AG04449 (cell line): ENCODE measurements around the gene XPO4.

Source experiments
- CTCF ChIA-PET: fragments of 350-600 bp; formaldehyde crosslinking; extraction: SDS; loops from one replicate; lab custom pipeline; 2021; ENCODE audit warnings: antibody characterized with exemption; lab: Yijun Ruan, JAX
- POLR2A ChIA-PET: fragments of 400-600, 350-600 bp; formaldehyde crosslinking; extraction: SDS; loops from one replicate; lab custom pipeline; 2020; ENCODE audit warnings: antibody characterized with exemption, inconsistent platforms; lab: Yijun Ruan, JAX
- DNase-seq: peaks from one replicate; pipeline ENCODE4 v3.0.0-alpha.2; 2010; ENCODE audit warnings: low read depth, low spot score
- H3K4me3 ChIP-seq: 2 replicates; pipeline ENCODE4 v1.5.1; 2011; ENCODE audit warnings: low read depth, mild to moderate bottlenecking, control low read depth, low read length
- TF ChIP-seq, protein P1 (sequence below): IDR thresholded peaks from one replicate; pipeline ENCODE4 v1.5.1; 2011; ENCODE audit warnings: mild to moderate bottlenecking, moderate library complexity, low read length, control low read depth, inconsistent platforms; ENCODE audit not compliant: insufficient read depth; ENCODE audit errors: missing control alignments

Gene XPO4

DNA sequence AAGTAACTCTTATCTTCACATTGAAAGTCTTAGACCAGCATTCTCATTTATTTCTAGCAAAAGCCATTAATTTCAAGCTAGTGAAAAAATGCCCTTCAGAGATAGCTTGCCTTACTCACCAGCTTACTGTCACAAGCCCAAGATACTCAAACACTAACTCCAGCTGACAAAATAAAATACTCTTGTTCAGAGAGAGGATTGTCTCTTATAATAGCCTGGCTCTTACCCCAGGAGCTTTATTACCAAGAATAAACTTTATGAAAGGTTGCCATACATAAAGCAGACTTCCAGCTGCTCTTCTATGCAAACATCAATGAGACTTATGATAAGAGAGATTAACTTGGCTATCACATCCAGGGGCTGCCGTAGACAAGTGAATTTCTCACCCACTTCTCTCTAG, 53.6 kb downstream of the XPO4 start:
- TF ChIP-seq, protein P1, sequence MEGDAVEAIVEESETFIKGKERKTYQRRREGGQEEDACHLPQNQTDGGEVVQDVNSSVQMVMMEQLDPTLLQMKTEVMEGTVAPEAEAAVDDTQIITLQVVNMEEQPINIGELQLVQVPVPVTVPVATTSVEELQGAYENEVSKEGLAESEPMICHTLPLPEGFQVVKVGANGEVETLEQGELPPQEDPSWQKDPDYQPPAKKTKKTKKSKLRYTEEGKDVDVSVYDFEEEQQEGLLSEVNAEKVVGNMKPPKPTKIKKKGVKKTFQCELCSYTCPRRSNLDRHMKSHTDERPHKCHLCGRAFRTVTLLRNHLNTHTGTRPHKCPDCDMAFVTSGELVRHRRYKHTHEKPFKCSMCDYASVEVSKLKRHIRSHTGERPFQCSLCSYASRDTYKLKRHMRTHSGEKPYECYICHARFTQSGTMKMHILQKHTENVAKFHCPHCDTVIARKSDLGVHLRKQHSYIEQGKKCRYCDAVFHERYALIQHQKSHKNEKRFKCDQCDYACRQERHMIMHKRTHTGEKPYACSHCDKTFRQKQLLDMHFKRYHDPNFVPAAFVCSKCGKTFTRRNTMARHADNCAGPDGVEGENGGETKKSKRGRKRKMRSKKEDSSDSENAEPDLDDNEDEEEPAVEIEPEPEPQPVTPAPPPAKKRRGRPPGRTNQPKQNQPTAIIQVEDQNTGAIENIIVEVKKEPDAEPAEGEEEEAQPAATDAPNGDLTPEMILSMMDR, result no peak
- H3K4me3 ChIP-seq, result no peak overlapping the region
- POLR2A ChIA-PET, result no interaction called here
- no peak for DNase-seq
- CTCF ChIA-PET, result interaction anchor here (0.9 to 4.7 kb wide), 4 partner anchors 17 to 353 kb away, joined by 3 to 18 read pairs (median 6); no protein-coding TSS in a partner anchor

DNA sequence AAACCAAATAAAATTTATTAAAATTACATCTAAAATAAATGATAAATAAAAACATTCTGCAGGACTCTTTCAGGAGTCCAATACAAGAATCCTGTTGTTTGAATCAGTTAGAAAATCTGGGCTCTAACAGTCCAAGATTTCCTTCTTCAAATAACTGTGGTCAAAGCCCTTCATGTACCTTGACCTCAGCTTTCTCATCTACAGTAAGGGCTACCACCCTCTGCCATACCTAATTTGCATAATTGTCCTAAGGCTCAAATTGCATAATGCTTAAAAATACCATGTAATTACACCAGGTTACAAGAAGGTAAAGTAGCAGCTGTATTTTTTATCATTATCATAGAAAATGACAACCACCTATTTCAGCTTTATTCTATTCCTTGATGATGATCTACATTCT, 54.3 kb downstream of the XPO4 start:
- H3K4me3 ChIP-seq, result no peak overlapping the region
- ChIA-PET POLR2A (no interaction called here), CTCF (interaction anchor here (0.8 to 4.1 kb wide), 6 partner anchors 13 to 353 kb away, joined by 3 to 24 read pairs (median 4); no protein-coding TSS in a partner anchor)
- DNase-seq, result no peak
- TF ChIP-seq, protein P1, result no peak

DNA sequence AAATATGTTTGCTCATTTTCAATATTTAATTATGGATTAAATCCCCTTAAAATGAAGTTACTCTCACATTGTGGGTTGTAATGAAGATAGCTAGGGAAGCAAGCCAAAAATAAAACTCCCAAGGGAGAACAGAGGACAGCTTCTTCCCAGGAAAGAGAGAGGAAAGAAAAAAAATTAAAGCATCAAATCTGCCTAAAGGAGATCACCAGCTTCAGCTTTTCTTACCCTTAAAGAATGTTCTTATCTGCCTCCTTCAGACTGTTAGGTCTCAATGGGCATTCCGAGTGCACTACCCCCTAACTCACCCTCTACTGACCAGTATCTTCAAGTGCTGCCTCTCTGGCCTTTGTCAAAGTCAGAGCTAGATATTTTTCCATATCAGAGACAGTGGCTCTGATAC, 55.2 kb downstream of the XPO4 start:
- DNase-seq, result no peak
- TF ChIP-seq, protein P1, result no peak
- no peak overlapping the region for H3K4me3 ChIP-seq
- ChIA-PET POLR2A (no interaction called here), CTCF (interaction anchor here (0.8 to 4.1 kb wide), 4 partner anchors 15 to 352 kb away, joined by 3 to 24 read pairs (median 5); no protein-coding TSS in a partner anchor)

DNA sequence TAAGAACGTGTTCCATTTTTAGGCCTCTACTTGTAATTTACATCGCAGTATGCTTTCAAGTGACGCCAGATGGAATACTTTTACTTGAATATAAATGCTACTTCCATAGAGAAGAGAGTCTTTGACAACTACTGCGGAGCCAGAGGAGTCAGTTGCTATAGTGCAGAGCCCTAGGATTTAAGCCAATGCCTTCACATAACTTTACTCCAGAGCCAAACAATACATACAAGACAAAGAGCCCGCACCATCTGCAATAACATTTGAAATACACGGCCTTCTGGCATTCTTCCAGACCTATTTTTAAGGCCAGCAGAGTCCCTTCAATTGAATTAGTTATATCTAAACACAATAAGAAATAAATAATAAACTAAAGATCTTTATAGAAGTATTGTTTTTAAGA, 59.4 kb downstream of the XPO4 start:
- no peak for DNase-seq
- ChIA-PET CTCF (interaction anchor here (1.4 kb wide), 1 partner anchor 14 kb away, joined by 6 read pairs; no protein-coding TSS in a partner anchor), POLR2A (no interaction called here)
- TF ChIP-seq, protein P1, result no peak
- H3K4me3 ChIP-seq, result no peak overlapping the region

DNA sequence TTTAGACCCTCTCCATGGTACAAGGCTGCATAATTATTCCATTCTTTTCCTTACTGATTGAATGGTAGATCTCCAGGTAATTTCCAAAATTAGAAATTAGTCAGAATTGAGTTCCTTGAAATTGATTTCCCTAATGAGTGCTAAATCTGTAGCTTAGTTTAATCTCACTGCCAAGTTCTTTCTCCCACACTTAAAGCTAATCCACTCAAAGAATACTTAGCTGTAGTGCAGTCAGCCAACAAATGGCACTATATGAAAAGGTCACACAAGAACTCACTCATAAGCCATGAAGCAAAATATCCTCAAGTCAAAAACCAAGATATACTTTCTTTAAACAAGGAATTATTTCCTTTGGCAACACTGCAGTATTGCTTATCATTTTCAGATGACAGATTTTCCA, 62.0 kb downstream of the XPO4 start:
- TF ChIP-seq, protein P1, result no peak
- POLR2A ChIA-PET, result no interaction called here
- no peak for DNase-seq
- H3K4me3 ChIP-seq, result no peak overlapping the region
- CTCF ChIA-PET, result interaction anchor here (1.0 to 2.3 kb wide), 5 partner anchors 8 to 345 kb away, joined by 3 to 29 read pairs (median 3); no protein-coding TSS in a partner anchor

DNA sequence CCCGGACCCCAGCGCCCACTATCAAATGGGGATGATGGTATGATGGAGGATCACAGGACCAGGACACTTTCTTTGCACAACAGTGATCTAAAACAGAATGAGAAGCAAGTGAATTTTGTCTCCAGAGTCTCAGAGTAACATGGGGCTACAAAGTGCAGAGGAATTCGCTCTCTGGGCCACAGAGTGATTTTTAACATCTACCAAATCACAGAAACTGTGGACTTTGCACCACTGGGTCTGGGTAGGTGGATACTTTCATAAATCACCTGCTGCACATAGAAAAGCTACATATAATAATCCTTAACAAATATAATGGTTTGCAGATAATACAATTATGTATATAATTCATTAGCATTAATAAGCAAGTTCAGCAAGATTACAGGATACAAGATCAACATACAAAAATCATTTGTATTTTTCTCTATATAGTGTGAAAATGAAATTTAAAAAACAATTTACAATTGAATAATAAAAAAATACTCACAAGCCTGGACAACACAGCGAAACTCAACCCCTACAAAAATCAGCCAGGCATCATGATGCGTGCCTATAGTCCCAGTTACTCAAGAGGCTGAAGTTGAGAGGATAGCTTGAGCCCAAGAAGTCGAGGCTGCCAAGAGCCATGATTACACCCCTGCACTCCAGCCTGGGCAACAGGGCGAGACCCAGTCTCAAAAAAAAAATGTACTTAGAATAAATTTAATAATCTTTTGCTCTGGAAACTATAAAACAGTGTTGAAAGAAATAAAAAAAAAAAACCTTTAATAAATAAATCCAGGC, 68.5 kb downstream of the XPO4 start:
- ChIA-PET CTCF (interaction anchor here (0.7 to 2.9 kb wide), 3 partner anchors 16 to 348 kb away, joined by 3 to 9 read pairs (median 7); no protein-coding TSS in a partner anchor), POLR2A (no interaction called here)
- TF ChIP-seq, protein P1, result no peak
- no peak for DNase-seq
- no peak overlapping the region for H3K4me3 ChIP-seq
